ENCODE data around the gene ADORA2B. TPM values are rescaled to one million over a fixed set of nuclear protein-coding genes. Genes with fewer than 3 reads are reported as not detected.

The ADORA2B gene
- total and polyA plus RNA-seq, 3 donors from 2014 or later, result 1.6 to 2.5 (median 2.3) TPM

GRCh38 chr17:15957608-15958307 lies 12.8 kb downstream of the ADORA2B start:
- no peak for DNase-seq
- no peak for TF ChIP-seq POLR2A (IDR thresholded peaks at IDR 0.05)
- no peak for TF ChIP-seq CTCF (IDR thresholded peaks at IDR 0.05)
- no peaks in the 10 kb centered on the region for H3K4me1 ChIP-seq
- no peaks in the 10 kb centered on the region for H3K27me3 ChIP-seq
- H3K36me3 ChIP-seq (ENCODE audit: low read depth, missing control alignments), result no peaks in the 10 kb centered on the region
- H3K9me3 ChIP-seq, result no peaks in the 10 kb centered on the region
- 90 to 96% methylated on average over 18 to 19 of the region's 19 CpGs for WGBS, 2 donors
- no peak overlapping the region for H3K27ac ChIP-seq
- no peak overlapping the region for H3K4me3 ChIP-seq
- intact Hi-C loops (cut with DNase I; ENCODE audit: low total_unique reads), result no loop called here

- no peak overlapping the region for H3K4me3 ChIP-seq
- no peaks in the 10 kb centered on the region for H3K4me1 ChIP-seq
- TF ChIP-seq CTCF (IDR thresholded peaks at IDR 0.05) (no peak), POLR2A (IDR thresholded peaks at IDR 0.05) (no peak)
- no peaks in the 10 kb centered on the region for H3K9me3 ChIP-seq
- intact Hi-C loops (cut with DNase I; ENCODE audit: low total_unique reads), result no loop called here
- 66 to 80% methylated on average over 4 of the region's 4 CpGs for WGBS, 2 donors
- H3K36me3 ChIP-seq (ENCODE audit: low read depth, missing control alignments), result no peaks in the 10 kb centered on the region
- DNase-seq, result no peak
- H3K27ac ChIP-seq, result no peak overlapping the region
- no peaks in the 10 kb centered on the region for H3K27me3 ChIP-seq
These were observed 13.5 kb downstream of the ADORA2B start for GRCh38 chr17:15958484-15958854.

GRCh38 chr17:15963670-15964110 lies 18.8 kb downstream of the ADORA2B start:
- intact Hi-C loops (cut with DNase I; ENCODE audit: low total_unique reads), result no loop called here
- WGBS, 2 donors, result 90 to 93% methylated on average over 2 to 4 of the region's 4 CpGs

GRCh38 chr17:15965528-15965927 lies 20.6 kb downstream of the ADORA2B start:
- no peaks in the 10 kb centered on the region for H3K36me3 ChIP-seq (ENCODE audit: low read depth, missing control alignments)
- 79 to 88% methylated on average over 6 of the region's 6 CpGs for WGBS, 2 donors
- DNase-seq, result no peak

More at GRCh38 chr17:15963670-15964110, 18.8 kb downstream of the ADORA2B start:
- H3K36me3 ChIP-seq (ENCODE audit: low read depth, missing control alignments), result no peaks in the 10 kb centered on the region
- TF ChIP-seq CTCF (IDR thresholded peaks at IDR 0.05) (no peak), POLR2A (IDR thresholded peaks at IDR 0.05) (no peak)
- H3K9me3 ChIP-seq, result no peaks in the 10 kb centered on the region
- H3K4me1 ChIP-seq, result no peaks in the 10 kb centered on the region
- H3K27me3 ChIP-seq, result no peaks in the 10 kb centered on the region
- no peak overlapping the region for H3K4me3 ChIP-seq
- no peak overlapping the region for H3K27ac ChIP-seq
- DNase-seq, result no peak

GRCh38 chr17:15966183-15966878 lies 21.4 kb downstream of the ADORA2B start:
- no peaks in the 10 kb centered on the region for H3K27me3 ChIP-seq
- H3K9me3 ChIP-seq, result no peaks in the 10 kb centered on the region
- TF ChIP-seq POLR2A (IDR thresholded peaks at IDR 0.05) (no peak), CTCF (IDR thresholded peaks at IDR 0.05) (no peak)
- H3K4me3 ChIP-seq, result no peak overlapping the region
- DNase-seq, result no peak
- no peaks in the 10 kb centered on the region for H3K4me1 ChIP-seq
- 76 to 79% methylated on average over 13 of the region's 13 CpGs for WGBS, 2 donors
- no peaks in the 10 kb centered on the region for H3K36me3 ChIP-seq (ENCODE audit: low read depth, missing control alignments)
- no peak overlapping the region for H3K27ac ChIP-seq
- intact Hi-C loops (cut with DNase I; ENCODE audit: low total_unique reads), result no loop called here

More at GRCh38 chr17:15965528-15965927, 20.6 kb downstream of the ADORA2B start:
- Histone ChIP-seq H3K4me3 (no peak overlapping the region), H3K9me3 (no peaks in the 10 kb centered on the region), H3K27ac (no peak overlapping the region), H3K27me3 (no peaks in the 10 kb centered on the region), H3K4me1 (no peaks in the 10 kb centered on the region)
- TF ChIP-seq POLR2A (IDR thresholded peaks at IDR 0.05), result no peak
- intact Hi-C loops (cut with DNase I; ENCODE audit: low total_unique reads), result no loop called here
